GM18502 (cell line): ENCODE measurements around the gene PAX7.
"Not testable (repeated sequence)": the region's sequence is repeated elsewhere in the genome, so short reads cannot be mapped to it uniquely, and the experiment has no call there.

Experiments
- ATAC-seq: cut with Tn5 transposase; IDR thresholded peaks from one replicate; pipeline ENCODE4 v1.9.1; 2021; ENCODE audit warnings: mild to moderate bottlenecking; ENCODE audit not compliant: unreplicated experiment, poor library complexity

Gene PAX7

DNA sequence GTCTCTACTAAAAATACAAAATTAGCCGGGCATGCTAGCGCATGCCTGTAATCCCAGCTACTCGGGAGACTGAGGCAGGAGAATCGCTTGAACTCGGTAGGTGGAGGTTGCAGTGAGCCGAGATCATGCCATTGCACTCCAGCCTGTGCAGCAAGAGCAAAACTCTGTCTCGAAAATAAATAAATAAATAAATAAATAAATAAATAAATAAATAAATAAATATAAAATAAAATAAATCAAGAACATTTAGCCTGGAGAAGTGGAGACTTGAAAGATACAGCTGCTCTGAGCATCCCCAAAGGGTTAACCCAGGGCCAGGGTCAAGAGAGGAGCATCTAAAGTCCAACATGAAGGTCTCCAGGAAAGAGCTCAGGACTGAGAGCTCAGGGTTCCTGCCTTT, 63.6 kb downstream of the PAX7 start:
- not testable (repeated sequence) for ATAC-seq

DNA sequence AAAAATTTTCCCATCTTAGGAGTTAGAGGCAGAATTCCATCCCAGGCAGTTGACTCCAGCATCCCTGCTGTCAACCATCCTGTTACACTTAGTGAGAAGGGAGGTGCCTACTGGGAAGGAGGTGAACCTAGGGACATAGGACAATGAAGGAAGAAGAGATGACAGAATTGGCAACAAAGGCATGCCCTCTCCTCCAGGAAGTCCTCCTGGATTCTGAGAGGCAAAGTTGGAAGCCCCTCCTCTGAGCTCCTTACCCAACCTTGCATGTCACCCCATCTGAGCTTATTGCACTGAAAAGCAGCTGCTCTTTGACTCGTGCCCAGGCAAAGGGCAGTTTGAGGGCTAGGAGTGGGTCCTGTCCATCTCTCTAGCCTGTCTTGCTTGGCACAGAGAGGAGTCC, 66.9 kb downstream of the PAX7 start:
- no peak for ATAC-seq

DNA sequence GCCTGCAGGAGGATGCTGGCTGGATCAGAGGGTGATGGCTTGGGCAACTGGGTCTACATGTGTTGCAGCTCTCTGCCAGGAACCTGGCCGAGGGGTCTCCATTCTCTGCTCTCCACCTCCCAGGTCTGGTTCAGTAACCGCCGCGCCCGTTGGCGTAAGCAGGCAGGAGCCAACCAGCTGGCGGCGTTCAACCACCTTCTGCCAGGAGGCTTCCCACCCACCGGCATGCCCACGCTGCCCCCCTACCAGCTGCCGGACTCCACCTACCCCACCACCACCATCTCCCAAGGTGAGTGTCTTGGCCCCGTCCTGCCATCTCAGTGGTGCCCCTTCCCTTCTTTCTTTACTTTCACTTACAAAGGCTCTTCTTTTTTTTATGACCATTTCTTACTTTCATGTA, 69.9 kb downstream of the PAX7 start:
- ATAC-seq = no peak

- no peak for ATAC-seq
Observed at GRCh38 chr1:18701183-18701582, 70.5 kb downstream of the PAX7 start.

GRCh38 chr1:18703041-18703621, 72.5 kb downstream of the PAX7 start:
- no peak for ATAC-seq

GRCh38 chr1:18705811-18706210, 75.2 kb downstream of the PAX7 start:
- ATAC-seq = no peak

DNA sequence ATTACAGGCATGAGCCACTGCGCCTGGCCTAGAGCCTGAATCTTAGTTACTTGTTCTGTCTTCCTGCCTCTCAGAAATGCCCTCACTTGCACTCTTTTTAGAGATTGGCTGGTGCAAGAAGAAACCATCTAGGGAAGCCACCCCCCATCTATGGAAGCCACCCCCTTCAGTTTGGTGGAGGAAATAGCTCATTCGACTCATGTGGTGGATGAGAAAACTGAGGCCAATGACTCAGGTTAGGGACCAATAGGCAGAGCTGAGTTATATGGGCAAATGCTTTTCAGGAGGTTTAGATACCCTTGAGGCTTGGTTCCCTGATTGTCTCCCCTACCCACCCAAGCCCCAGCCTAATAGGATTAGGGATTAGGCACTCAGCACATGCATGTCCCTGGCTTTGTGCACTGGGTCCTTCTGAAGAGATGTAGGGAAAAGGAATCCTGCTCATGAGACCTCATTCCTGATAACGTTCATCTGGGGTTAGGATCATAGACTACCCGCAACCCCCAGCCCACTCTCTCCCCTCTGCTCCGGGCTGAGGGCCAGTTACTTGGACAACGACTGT, 77.1 kb downstream of the PAX7 start:
- no peak for ATAC-seq

DNA sequence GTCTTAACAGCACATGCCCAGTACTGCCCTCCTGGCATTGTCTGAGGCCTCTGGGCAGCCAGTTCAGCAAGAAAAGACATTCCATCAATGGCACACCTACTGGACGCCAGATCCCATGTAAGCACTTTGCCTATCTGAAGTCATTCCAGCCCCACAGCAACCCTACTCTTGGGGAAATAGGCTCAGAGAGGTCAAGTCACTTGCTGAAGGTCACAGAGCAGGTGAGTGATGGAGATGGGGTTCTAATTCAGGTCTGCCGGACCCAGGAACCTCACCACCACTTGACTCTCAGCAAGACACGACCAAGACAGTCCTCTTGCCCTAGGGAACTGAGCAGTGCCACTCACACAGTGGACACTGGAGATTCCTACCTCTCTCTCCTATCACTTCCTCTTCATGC, 79.4 kb downstream of the PAX7 start:
- ATAC-seq = no peak

GRCh38 chr1:18711003-18711402, 80.4 kb downstream of the PAX7 start:
- no peak for ATAC-seq

- no peak for ATAC-seq
Observed at GRCh38 chr1:18711536-18712251, 81.0 kb downstream of the PAX7 start.

DNA sequence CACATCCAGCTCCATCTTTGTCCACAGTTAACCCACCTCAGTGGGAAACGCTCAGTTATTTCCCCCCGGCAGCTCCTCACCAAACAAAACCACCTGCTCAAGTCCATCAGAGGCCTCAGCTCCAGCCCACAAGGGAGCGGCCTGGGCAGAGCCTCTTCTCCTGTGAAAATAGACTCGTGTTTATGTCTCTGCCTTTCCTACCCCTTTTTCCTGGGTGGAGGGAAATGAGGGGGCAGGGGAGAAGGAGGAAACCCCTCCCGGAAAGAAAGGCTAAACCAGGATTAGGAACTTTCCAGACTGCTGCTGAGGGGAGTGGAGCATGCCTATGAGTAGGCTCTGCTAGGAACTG, 81.6 kb downstream of the PAX7 start:
- ATAC-seq = no peak

- no peak for ATAC-seq
Observed at GRCh38 chr1:18714404-18715175, 83.9 kb downstream of the PAX7 start.

- ATAC-seq = no peak
Observed at GRCh38 chr1:18716112-18716784, 85.6 kb downstream of the PAX7 start.

GRCh38 chr1:18716785-18717678, 86.4 kb downstream of the PAX7 start:
- ATAC-seq = no peak

GRCh38 chr1:18719786-18720451, 89.3 kb downstream of the PAX7 start:
- ATAC-seq = no peak

DNA sequence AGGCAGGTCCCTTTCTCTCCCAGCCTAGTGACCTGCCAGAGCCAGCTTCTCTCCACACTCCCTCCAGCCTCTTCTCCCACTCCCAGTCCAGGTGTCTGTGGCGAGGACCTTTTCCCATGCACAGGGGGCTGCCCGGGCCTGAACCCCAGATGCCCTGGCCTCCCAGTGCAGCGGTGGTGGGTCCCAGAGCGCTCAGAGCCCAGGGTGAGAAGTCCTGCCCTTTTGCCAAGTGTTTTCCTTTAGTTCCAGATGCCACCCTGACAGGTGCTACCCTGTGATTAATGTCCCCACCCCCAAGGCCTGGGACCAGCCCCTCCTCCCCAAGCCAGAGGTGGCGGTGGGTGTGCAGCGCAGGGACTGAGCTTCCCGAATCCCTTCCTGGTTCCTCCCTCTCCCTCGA, 90.4 kb downstream of the PAX7 start:
- ATAC-seq = no peak

- ATAC-seq = no peak
Observed at GRCh38 chr1:18721776-18722175, 91.1 kb downstream of the PAX7 start.

DNA sequence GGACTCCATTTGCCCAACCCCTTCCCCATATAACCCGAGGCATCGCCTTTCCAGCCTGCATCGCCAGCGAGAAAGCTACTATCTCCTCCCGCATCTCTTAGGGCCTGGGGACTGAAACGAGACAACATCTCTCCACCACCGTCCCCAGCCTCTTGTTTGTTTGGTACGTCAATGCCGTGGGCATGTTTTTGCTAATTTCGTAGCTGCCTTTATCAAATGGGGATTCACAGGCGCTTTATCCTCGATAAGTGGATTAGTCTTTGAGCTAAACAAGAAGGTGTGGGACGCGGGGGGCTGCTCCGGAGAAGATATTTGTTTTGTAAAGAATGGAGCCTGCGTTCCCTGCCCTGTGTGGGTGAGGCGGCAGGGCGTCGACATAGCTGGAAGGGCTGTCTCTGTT, 91.6 kb downstream of the PAX7 start:
- no peak for ATAC-seq

- ATAC-seq = no peak
Observed at GRCh38 chr1:18723206-18723605, 92.6 kb downstream of the PAX7 start.
